ENCODE measurements around the gene ZNF234.

The ZNF234 gene

GRCh38 chr19:44207126-44207803 is 65.9 kb downstream of the ZNF234 start:
- H3K36me3 ChIP-seq (ENCODE audit: control insufficient read depth, low read length) = no peaks in the 10 kb centered on the region
- peak overlapping the region; percentile 87 for H3K4me2 ChIP-seq (ENCODE audit: low read length)
- peak overlapping the region; percentile 82 for H3K4me3 ChIP-seq (ENCODE audit: low read length)
- H3F3A ChIP-seq (ENCODE audit: control insufficient read depth, insufficient read depth) = no peaks in the 10 kb centered on the region
- H3K9me3 ChIP-seq (ENCODE audit: control insufficient read depth, insufficient read depth, low read length) = peaks cover 43% of the 10 kb centered on the region
- no peaks in the 10 kb centered on the region for H4K20me1 ChIP-seq (ENCODE audit: control insufficient read depth, insufficient read depth, low read depth, low read length)
- H3K79me2 ChIP-seq (ENCODE audit: control insufficient read depth, low read length) = no peaks in the 10 kb centered on the region
- H3K27ac ChIP-seq (ENCODE audit: low read depth, low read length) = no peak overlapping the region
- H3K27me3 ChIP-seq (ENCODE audit: control insufficient read depth, low read length) = no peaks in the 10 kb centered on the region
- no peak for TF ChIP-seq CTCF (IDR thresholded peaks at IDR 0.05; ENCODE audit: low read depth, low read length, poor library complexity, severe bottlenecking)
- peaks cover 6% of the 10 kb centered on the region for H3K4me1 ChIP-seq (ENCODE audit: control insufficient read depth, low read length)
- no peaks in the 10 kb centered on the region for H3K9me2 ChIP-seq (replicated peaks; ENCODE audit: control insufficient read depth, low read length)

All from DOHH2 (cell line).